ENCODE data around the gene PTPN22.

GRCh38 chr1:113912594-113913311 lies 41.2 kb upstream of the PTPN22 start:
- TF ChIP-seq EZH2phosphoT487 (IDR thresholded peaks at IDR 0.05; ENCODE audit: insufficient read depth, low read depth) (no peak), EZH2 (IDR thresholded peaks at IDR 0.05; ENCODE audit: insufficient read depth, poor library complexity, severe bottlenecking) (no peak)

Measured in GM23248 (cell line).